Non-pigmented ciliary epithelial cell (primary cell): ENCODE measurements around the gene FGR.

Experiments
- DNase-seq: peaks from one replicate; pipeline ENCODE4 v3.0.0-alpha.2; 2010; ENCODE audit warnings: low read depth

The FGR gene

DNA sequence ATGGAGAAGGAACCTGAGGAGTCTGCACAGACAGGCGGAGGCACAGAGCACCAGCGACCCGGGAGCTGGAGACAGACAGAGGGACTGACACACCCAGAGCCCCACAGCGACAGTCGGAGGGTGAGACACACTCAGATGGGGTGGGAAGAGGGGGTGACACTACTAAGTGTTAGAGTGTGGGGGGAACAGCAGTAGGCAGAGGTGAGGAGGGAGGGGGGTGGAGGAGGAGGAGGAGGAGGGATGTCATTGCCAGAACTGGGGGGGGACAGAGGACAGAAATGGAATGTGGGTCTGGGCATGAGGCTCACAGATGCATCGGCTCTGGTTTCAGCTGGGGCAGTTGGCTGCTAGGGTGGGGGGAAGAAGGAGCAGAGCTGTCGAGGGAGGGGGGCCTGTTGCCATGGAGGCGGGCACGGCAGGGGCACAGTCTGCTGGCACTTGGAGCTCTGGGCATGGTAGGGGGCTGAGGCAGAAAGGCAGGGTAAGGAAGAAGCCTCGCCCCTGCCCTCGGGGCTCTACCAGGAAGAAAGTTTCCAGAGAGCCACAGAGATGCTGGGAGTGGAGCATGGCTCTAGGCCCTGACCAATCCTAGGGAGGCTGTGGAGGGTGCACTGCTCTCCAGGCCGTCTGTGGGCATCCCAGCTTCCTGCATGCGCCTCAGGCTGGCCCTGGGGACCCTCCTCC lies 68.4 kb downstream of the FGR start:
- no peak for DNase-seq

GRCh38 chr1:27564710-27565649 lies 70.0 kb downstream of the FGR start:
- DNase-seq: no peak

- no peak for DNase-seq
Measured at GRCh38 chr1:27563591-27564471, 71.2 kb downstream of the FGR start.

DNA sequence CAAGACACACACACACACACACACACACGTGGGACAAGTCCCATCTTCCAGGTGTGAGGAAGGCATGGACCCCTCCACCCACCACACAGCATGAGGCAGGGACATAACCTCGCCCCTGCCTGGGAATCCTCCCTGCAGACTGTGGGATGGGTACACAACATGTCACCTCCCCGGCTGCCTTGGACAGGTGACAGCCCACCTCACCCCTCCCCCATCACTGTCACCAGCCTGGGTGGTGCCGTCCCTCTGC lies 71.7 kb downstream of the FGR start:
- DNase-seq: no peak

DNA sequence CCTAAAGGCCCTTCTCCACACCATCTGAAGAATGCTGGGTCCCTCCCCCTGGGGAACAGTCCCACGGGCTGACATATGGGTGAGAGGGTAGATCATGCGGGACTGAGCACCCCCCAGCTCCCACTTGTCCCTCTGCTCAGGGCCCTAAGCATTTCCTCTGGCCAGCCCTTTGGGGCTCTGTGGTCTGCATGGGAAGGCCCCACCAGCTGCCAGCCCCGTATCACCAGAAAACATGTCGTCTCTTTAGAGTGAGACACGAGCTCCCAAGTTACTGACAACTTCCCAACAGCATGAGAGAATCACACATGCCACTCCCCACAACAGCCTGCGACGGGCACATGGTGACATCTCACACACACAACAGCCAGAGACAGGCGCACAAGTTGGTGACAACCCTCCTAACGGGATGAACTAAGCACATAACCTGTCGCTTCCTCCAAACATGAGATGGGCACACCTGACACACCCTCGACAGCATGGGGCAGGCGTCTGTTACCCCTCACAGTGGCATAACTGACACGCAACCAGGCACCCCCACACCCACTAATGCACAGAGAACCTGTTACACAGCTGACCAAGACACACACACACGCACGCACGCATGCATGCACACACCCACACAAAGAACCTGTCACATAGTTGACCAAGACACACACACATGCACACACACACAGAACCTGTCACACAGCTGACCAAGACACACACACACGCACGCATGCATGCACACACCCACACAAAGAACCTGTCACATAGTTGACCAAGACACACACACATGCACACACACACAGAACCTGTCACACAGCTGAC lies 72.2 kb downstream of the FGR start:
- no peak for DNase-seq
